ENCODE results near the gene PLAGL2.

PLAGL2 gene

GRCh38 chr20:32244150-32244823 is 36.7 kb upstream of the PLAGL2 start:
- DNase-seq (ENCODE audit: low spot score) = no peak
- Histone ChIP-seq H3K4me3 (no peak overlapping the region), H3K27ac (no peak overlapping the region)
- no peak for TF ChIP-seq CTCF (IDR thresholded peaks at IDR 0.05)

- no peak overlapping the region for H3K4me3 ChIP-seq
- no peak overlapping the region for H3K27ac ChIP-seq
- DNase-seq (ENCODE audit: low spot score) = no peak
- no peak for TF ChIP-seq CTCF (IDR thresholded peaks at IDR 0.05)
These were observed 34.3 kb upstream of the PLAGL2 start for GRCh38 chr20:32241807-32242206.

GRCh38 chr20:32240205-32240604 is 32.7 kb upstream of the PLAGL2 start:
- DNase-seq (ENCODE audit: low spot score) = no peak
- H3K27ac ChIP-seq = no peak overlapping the region
- TF ChIP-seq CTCF (IDR thresholded peaks at IDR 0.05) = no peak
- no peak overlapping the region for H3K4me3 ChIP-seq

- Histone ChIP-seq H3K4me3 (no peak overlapping the region), H3K27ac (no peak overlapping the region)
- no peak for DNase-seq (ENCODE audit: low spot score)
- no peak for TF ChIP-seq CTCF (IDR thresholded peaks at IDR 0.05)
These were observed 31.2 kb upstream of the PLAGL2 start for GRCh38 chr20:32238483-32239425.

GRCh38 chr20:32237419-32237818 is 29.9 kb upstream of the PLAGL2 start:
- no peak overlapping the region for H3K4me3 ChIP-seq
- no peak overlapping the region for H3K27ac ChIP-seq
- TF ChIP-seq CTCF (IDR thresholded peaks at IDR 0.05) = no peak
- no peak for DNase-seq (ENCODE audit: low spot score)

GRCh38 chr20:32236819-32237218 is 29.3 kb upstream of the PLAGL2 start:
- no peak overlapping the region for H3K4me3 ChIP-seq
- no peak for DNase-seq (ENCODE audit: low spot score)
- no peak for TF ChIP-seq CTCF (IDR thresholded peaks at IDR 0.05)
- no peak overlapping the region for H3K27ac ChIP-seq

Data from coronary artery (tissue), 2 donors.